Stomach (tissue), 4 donors: Measurements from ENCODE around the gene POU5F1.

ENCODE experiments used
- CTCF ChIP-seq, 7 experiments: fragments of 450-650 bp in 4 of 7; fragments of 200-600 bp in 3 of 7; sonication (generic) in 3 of 7; IDR thresholded peaks; one replicate each; pipeline ENCODE4 v1.5.1; 2016 to 2019; ENCODE audit warnings: antibody characterized with exemption in 7 of 7, control low read depth in 2 of 7, mild to moderate bottlenecking in 1 of 7
- POLR2A ChIP-seq, 4 donors: fragments of 450-650 bp; IDR thresholded peaks; one replicate each; pipeline ENCODE4 v1.6.1; 2016; ENCODE audit warnings: antibody characterized with exemption in 4 of 4, control low read depth in 2 of 4, mild to moderate bottlenecking in 1 of 4, moderate library complexity in 1 of 4

DNA sequence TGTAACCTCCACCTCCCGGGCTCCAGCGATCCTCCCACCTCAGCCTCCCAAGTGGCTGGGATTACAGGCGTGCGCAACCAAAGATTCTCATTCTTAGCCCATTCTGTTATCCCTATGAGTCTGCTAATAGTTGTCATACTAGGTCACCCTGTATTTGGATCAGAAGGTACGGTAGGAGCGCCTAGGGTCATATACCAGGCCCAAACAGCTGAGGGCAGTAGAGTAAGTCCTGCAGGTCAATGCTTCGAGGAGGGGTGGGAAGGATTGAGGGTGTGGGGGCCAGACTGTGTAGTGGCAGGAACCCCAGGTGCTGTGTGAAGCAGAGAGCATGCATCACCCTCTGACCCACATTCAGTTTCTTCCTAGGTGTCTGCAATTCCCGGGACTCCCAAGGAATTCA, 22.7 kb upstream of the POU5F1 start:
- no peak for TF ChIP-seq CTCF (IDR thresholded peaks at IDR 0.05)
- TF ChIP-seq POLR2A (IDR thresholded peaks at IDR 0.05), result no peak
